GM18858 (cell line): ENCODE measurements around the gene KCNF1.
A peak's percentile ranks its signal among the peaks of the same experiment; 100 is the strongest.

Source experiments
- ATAC-seq: cut with Tn5 transposase; IDR thresholded peaks from one replicate; pipeline ENCODE4 v1.9.1; 2021; ENCODE audit not compliant: unreplicated experiment

KCNF1 gene, protein sequence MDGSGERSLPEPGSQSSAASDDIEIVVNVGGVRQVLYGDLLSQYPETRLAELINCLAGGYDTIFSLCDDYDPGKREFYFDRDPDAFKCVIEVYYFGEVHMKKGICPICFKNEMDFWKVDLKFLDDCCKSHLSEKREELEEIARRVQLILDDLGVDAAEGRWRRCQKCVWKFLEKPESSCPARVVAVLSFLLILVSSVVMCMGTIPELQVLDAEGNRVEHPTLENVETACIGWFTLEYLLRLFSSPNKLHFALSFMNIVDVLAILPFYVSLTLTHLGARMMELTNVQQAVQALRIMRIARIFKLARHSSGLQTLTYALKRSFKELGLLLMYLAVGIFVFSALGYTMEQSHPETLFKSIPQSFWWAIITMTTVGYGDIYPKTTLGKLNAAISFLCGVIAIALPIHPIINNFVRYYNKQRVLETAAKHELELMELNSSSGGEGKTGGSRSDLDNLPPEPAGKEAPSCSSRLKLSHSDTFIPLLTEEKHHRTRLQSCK

DNA sequence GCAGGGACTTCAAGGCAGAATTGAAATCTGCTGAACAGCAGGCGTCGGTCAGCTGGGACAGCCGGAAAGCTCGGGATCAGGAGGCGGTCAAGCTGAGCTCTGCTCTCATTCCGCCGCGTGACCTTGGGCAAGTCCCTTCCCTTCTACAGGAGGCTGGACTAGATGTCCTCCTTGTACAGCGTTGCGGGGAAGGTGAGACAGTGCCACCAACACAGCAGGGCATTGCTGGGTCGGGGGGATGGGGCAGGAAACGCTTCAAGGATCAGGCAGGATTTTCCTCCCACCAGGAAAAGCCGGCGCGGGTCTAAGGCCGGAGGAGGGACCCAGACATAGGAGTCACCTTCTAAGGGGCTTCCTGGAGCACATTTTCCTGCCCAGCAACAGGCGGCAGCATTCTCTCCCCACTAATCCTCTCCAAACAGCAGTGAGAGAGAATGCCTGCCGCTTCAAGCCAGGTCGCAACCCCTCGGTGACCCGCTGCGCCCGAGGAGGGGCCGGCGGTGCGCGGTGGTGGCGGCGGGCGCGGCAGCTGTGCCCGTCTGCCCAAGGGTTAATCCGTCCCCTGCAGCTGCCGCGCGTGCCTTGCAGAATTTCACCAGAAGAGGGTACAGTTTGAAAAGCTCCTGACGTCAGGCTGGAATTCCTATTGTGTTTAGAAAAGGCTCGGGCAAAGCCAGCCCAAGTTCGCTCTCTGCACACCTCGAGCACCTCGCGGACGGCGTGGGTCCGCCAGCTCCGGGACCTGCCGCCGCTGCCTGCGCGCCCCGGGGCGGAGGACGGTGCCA is at the start of gene KCNF1:
Gene KCNF1 (plus strand): TSS at position 644 of the 785 bp plus-strand sequence. CDS start 493 bp downstream, outside the sequence.
- ATAC-seq: no peak

DNA sequence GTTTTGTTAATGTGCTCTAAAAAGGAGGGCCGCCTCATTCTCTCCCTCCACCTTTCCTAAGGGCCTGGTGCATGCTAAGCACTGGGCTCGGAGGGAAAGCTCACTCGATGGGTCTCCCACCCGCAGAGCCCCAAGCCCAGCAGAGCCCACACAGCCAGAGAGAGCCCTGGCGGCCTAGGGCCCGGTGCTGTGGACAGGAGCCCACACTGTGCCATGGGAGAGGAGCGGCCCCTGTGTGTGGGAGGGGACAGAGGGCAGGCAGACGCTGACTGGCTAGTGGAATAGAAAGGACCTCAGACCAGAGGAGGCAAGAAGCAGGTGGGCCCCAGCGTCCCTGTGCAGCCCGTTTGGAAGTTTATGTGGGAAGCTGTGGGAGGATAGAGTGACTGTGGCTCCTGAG is 49.4 kb upstream of the KCNF1 start:
- ATAC-seq: no peak

DNA sequence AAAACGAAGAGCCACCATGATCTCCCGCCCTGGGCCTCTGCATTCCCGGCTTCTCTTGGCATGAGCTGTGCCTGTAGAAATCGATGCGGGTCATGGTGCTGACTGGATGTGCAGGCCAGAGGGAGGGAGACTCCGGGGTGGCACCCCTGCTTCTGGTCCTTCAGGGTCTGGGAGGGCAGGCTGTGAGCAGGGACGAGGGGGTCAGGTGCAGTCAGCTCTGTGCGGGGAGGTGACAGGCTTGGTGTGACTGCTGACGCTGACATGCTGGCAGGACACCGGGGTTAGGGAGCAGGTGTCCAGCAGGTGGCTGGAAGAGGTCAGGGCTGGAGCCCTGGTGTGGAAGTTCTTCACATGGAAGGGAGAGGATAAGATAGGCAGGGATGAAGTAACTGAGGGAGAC is 48.7 kb upstream of the KCNF1 start:
- ATAC-seq: no peak

DNA sequence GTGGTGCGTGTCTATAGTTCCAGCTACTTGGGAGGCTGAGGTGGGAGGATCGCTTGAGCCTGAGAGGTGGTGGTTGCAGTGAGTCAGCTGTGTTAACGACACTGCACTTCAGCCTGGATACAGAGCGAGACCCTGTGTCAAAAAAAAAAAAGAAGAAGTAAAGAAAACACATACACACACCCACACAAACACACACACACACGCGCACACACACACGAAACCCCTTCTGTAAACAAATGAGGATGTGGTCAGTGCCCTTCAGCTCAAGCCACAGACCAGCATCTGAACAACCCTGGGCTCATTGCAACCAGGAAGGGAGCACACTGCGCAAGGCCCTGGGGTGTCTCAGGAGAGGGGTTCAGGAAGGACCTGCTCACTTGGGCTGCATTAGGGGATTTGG is 47.9 kb upstream of the KCNF1 start:
- peak; percentile 42 for ATAC-seq

DNA sequence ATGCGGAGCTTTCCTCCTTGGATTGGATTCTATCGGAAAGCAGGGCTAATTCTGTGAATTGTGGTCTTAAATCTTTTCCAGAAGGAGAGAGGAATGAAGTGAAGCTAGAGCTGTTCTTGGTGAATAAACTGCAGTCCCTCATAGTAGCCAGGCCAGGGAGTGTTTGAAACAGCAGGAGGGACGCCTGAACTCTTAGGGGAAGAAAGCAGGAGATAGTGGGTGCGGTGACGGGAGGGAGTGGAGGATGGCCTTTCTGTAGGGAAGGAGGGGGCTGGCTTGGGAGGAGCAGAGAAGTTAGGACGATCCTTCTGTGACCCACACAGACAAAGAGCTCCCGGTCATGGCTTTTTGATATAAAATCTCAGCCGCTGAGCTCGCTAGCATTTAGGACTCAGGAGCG is 47.5 kb upstream of the KCNF1 start:
- ATAC-seq: no peak

DNA sequence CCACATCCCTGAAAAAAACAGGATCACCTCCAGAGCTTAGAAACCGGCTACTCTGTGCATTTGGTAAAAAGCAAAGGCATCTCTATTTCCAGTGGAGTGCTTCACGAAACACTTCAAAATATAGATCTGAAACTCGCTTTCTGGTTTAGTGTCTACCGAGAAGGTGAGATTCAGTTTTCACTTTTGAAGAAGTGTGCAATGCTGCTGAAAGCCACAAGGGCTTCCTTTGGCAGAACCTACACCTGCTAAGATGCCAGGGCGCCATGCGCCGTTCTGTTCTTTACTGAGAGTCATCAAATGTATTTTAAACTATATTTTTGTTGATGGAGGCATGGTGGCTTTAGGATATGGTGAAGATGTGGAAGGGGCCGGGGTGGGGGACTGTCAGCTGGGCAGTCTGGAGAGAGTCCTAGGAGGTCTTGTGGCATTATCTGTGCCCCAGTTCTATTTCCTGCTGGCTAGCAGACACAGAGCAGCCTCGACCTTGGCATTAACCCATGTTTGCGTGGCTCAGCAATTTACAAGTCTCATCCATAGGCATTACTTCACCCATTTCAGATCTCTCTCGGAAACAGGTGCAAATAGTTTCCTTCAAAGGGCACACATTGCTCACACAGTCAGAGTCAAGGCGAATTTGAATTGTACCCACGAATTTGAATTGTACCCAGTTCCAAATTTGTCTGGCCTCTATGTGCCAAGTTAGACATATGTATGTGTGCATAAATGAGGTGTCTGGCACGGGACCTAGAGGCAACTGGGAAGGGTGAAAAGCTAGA is 46.7 kb upstream of the KCNF1 start:
- ATAC-seq: peak; percentile 97

DNA sequence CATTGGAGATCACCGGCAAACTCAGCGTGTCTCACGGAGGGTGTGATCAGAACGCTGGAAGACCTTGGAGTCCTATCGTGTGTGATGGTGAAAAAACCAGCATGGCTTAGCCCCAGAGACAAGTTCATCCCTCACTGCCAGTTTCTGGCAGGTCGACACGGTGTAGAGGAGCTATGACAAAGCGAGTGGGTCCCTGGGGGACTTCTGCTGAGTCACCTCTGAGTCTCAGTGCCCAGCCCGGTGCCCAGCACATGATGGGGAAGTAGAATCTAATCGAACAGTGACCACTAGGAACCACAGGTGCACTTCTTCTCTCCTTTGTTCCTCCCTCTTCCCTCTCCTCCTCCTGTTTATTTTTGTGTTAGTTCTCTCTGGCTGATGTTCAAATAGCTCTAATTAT is 45.9 kb upstream of the KCNF1 start:
- ATAC-seq: no peak

DNA sequence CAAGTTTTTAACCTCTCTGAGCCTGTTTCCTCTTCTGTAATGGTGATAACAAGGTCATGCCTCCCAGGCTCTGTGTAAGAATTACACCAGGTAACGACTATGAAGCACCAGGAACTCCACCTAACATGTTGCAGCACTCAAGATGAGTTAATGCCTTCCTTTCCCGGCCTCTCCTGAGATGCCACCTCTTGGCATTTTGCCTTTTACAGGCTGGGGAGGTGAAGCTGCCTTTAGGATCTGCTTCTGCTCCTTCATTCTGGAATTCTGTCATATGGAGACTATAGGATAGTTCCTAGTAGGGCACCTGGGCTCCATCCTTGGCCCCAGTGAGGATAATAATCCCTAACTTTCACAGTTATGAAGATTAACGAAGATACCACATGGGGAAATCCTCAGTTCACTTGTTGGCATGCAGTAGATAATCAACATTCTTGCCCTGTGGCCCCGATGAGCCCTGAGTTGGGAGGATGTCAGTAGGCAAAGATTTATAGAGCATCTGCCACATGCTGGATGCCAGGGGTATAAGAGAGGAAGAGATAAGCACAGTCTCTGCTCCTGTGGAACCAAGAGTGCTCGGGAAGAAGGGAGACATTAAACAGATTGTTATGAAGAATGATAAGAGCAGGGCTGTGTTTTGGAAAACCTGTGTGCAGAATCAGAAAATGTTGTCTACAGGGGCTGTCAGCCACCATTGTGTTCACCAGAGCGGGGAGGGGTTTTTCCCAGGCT is 43.9 kb upstream of the KCNF1 start:
- no peak for ATAC-seq

DNA sequence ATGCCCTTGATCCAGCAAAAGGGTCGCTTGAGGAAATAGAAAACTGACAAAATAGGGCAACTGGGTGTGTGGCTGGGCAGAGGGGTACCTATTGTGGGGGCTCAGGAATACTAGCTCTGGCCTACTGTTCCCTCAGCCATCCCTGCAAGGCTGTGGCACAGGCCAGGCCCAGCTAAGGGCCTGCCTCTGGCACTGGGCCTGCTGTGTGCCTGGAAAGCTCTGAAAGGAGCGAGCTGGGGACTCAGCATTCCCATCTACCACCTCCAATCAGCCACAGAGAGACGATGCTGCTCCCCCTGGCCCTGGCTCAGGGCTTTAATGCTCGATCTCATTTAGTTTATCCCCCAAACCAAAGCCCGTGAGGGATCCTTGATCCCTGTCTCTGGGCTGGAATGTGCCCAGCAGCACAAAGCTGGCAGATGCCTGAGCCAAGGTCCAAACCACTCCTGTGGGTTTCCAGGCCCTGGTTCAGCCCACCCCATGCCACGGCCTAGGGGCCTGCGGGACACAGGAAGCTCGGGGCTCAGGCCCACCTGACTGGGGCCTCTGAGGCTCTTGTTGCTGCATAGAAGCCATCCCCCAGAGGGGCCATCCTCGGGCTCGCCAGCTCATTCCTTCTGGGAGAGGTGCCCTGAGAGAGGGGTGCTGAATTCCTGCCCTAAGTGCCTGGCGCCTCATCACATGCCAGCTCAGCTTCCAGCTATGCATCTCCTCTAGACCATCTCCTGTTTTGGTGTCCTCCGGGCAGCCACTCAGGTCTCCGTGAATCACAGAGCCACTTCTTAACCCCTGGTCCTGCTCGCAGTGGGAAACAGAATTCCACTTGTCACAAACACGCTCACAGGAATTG is 43.0 kb upstream of the KCNF1 start:
- no peak for ATAC-seq

DNA sequence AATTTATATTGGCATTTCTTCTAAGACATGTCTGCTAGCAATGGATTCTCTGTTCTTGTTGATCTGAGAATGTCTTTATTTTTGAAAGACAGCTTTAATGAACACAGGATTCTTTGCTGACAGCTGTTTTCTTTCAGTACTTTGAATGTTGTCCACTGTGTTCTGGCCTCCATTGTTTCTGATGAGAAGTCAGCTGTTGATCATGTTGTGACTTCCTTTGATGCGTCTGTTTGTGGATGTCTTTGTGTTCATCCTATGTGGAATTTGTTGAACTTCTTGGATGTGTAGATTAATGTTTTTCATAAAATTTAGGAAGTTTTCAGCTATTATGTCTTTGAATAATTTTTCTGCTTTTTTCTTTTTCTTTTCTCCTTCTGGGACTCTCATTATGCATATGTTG is 39.8 kb upstream of the KCNF1 start:
- no peak for ATAC-seq

DNA sequence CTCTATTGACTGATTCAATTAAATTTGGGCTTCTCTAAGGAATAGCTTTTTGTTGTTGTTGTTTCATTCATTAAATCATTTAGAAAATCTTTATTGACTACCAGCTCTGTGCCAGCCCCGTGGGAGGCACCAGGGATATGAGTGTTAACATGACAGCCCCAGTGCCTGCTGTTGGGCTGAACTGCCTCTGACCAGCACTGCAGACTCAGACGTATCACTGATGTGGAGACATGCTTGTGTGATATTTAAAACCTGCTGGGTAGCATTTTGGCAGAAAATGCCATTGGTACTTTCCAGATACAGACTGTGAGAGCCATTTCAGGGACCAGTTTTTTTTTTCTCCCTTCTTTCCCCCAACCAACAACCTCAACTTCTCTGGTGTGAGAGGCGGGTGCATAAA is 38.6 kb upstream of the KCNF1 start:
- no peak for ATAC-seq

DNA sequence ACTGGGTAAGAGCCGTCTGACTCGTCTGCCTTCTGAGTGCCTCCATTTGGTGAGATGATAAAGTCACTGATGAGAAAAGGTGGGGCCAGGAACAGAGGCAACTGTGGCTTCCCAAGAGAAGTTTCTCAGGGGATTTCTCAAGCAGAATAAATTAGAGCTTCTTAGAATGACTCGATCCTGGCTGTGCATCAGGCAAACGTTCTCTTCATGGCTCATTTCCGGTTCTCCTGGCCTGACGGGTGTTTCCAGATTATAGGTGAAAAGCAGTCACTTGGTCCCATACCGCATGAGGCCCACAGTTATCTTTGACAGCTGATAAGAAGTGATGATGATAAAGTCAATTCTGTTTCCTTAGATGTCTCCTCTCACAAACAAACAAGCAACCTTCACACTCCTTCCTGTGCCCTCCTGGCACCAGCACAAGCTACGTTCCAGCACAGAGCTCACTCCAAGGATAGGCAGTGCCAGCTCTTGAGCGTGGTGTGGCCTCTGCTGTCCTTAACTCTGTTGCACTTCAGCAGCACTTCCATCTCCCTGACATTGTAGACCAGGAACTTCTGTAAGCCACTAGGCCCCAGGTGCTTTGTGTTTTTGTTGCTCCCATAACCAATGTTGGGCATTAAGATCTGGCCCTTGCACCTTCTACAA is 37.8 kb upstream of the KCNF1 start:
- no peak for ATAC-seq

DNA sequence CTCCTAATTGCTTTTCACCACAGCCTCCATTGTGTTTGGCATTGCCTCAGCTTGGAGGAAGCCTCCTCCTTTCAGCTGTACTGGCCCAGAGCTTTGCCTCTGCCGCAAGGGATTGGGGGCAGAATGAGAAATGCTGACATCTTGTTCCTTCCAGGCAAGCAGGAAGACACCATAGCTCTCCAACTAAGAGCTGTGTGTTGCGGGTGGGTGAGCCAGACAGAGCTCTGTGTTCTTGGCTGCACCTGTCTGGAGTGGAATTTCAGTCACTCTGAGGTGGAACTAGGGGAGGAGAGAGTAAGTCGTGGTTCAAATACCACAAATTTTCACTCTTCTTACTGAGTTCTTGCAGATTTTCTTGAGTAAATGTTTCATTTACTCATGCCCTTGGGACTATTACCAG is 36.6 kb upstream of the KCNF1 start:
- no peak for ATAC-seq

DNA sequence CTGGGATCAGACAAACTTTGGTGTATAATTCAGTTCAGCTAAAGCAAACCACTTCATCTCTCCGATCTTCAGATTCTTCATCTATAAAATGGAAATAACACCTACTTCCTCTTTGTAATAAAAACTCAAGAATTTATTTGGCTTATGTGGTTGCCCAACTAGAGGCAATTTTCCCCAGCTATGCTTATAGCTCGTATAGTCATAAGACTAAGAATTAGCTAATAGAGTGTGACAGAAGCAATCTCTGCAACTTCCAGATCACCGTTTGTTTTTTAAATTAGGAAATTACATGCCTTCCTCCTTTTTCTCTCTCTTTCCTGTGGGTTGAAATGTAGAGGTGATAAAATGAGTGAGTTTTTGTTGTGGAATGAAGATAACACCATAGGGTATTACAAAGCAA is 35.3 kb upstream of the KCNF1 start:
- no peak for ATAC-seq

DNA sequence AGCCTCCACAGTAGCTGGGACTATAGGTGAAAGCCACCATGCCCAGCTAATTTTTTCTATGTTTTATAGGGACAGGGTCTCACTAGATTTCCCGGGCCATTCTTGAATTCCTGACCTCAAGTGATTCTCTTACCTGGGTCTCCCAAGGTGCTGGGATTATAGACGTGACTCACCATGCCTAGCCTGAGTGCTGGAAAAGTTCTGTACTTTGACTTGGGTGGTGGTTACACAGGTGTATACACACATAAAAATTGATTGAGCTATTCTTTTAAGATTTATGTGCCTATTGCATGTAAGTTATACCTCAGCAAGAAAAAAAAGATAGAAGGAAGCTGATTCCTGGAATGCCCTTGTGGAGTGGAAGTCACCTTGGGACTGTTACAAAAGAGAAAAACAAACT is 34.8 kb upstream of the KCNF1 start:
- no peak for ATAC-seq

DNA sequence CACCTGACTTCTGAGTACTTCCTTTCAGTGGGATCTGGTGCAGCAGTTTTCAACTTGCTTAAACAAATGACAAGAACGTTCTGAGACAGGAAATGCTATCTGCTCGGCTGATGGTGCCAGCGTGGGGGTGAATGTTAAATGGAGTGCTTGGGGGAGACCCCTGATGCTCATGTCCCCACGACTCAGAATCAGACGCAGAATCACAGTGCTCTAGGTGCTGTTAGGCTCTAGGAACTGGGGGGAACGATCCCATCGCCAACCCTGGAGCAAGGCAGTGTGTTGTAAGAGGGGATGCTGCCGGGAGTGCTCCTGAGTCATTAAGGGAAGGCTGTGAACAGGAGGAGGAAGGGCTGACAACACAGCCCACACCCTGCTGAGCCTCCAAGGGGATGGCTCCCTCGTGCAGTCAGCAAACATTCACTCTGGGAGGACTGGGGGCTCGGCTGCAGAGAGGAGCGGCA is 34.1 kb upstream of the KCNF1 start:
- ATAC-seq: no peak

DNA sequence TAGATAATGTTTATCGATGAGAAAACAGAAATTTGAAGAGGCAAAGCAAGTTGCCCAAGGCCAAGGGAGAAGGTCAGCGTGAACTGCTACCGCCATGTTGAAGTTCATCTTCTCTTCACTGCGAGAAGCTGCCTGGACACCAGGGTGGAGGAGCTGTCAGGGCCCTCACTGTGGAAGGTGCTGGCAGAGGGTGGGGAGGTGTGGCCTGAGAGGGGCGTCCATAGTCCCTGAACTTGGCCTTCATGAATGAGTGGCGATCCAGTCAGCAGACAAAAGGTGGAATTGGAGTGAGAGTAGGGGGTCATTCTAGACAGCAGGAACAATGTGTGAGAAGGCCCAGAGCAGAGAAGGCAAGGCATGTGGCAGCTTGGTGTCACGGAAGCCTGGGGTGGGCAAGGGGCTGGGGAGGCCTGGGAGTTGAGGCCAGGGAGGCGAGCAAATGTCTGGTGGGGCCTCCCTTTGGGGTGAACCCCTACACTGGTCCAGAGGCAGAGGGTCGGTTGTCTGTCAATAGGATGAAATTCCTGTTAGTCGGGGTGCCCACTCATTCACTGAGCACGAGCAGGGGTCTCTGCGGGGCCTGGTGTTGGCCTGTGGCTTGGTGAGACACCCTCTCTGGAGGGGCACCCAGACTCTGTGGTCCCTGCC is 33.3 kb upstream of the KCNF1 start:
- ATAC-seq: no peak

DNA sequence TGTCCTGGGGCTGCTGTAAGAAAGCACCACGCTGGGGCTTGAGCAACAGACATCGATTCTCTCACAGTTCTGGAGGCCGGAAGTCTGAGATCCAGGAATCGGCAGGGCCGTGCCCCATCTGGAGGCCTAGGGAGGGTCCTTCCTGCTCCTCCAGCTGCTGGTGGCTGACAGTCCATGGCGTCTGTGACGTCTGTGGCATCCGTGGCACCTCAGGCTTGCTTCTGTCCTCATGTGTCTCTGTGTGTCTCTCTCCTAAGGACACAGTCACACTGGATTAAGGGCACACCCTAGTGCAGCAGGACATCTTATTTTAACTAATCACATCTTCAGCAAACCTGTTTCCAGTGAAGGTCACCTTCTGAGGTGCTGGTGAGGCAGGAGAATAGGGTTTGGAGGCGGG is 32.6 kb upstream of the KCNF1 start:
- no peak for ATAC-seq
